A673 (cell line): Measurements from ENCODE around the gene STARD5.

Experiments
- EZH2 ChIP-seq: fragments of 200-600 bp; sonication (generic); IDR thresholded peaks from 2 replicates; pipeline ENCODE4 v1.6.1; 2017; ENCODE audit warnings: borderline replicate concordance, low read depth, mild to moderate bottlenecking, mixed read lengths, antibody characterized with exemption, low read length; ENCODE audit not compliant: poor library complexity, severe bottlenecking
- TF ChIP-seq, protein P1 (sequence below): fragments of 300-800, 200-600 bp; sonication (generic); conservative IDR thresholded peaks from 2 replicates; pipeline ENCODE4 v1.5.1; 2017; ENCODE audit warnings: low read depth, mild to moderate bottlenecking, antibody characterized with exemption, low read length, moderate library complexity, mixed read lengths

DNA sequence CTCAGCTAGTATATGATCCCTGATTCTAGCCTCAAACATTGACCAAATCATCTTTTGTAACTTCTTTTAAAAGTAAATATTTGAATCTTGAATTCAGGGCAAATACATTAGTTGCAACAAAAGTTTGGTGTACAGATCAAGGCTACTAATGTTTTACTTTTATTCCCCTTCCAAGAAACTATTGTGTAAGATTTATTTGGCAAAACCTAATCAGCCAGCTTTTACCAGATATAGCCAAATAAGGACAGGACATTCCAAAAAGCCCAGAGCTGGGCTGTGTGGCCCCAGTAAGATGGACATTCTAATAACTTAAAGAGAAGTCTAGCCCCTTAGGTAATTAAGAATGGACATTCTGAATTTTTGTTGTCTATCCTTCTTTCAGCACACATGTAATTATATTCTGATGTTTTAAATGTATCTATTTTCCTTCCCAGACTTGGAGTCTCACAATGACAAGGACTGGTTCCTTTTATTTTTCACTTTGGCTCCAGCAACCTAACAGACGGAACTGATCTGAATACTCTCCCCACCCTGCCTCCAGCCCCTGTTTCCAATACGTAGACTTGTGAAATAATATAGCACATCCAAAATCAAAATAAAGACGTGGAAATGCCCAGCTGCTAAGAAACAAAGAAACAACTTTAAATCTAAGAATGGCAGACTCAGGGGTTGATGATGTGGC, 48.1 kb downstream of the STARD5 start:
- TF ChIP-seq, protein P1, sequence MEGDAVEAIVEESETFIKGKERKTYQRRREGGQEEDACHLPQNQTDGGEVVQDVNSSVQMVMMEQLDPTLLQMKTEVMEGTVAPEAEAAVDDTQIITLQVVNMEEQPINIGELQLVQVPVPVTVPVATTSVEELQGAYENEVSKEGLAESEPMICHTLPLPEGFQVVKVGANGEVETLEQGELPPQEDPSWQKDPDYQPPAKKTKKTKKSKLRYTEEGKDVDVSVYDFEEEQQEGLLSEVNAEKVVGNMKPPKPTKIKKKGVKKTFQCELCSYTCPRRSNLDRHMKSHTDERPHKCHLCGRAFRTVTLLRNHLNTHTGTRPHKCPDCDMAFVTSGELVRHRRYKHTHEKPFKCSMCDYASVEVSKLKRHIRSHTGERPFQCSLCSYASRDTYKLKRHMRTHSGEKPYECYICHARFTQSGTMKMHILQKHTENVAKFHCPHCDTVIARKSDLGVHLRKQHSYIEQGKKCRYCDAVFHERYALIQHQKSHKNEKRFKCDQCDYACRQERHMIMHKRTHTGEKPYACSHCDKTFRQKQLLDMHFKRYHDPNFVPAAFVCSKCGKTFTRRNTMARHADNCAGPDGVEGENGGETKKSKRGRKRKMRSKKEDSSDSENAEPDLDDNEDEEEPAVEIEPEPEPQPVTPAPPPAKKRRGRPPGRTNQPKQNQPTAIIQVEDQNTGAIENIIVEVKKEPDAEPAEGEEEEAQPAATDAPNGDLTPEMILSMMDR: no peak
- no peak for TF ChIP-seq EZH2
